C1 segment of cervical spinal cord (tissue), 14 donors: ENCODE measurements around the gene NLRP1.

Experiments
- DNase-seq, 14 donors: peaks; one replicate each; lab custom pipeline; 2025; lab: John Stamatoyannopoulos, UW

The NLRP1 gene

GRCh38 chr17:5557485-5557884 is 26.8 kb downstream of the NLRP1 start:
- DNase-seq: no peak

GRCh38 chr17:5555254-5555653 is 29.1 kb downstream of the NLRP1 start:
- DNase-seq: no peak

- DNase-seq: no peak
Measured at GRCh38 chr17:5553479-5553878, 30.8 kb downstream of the NLRP1 start.

GRCh38 chr17:5552841-5553240 is 31.5 kb downstream of the NLRP1 start:
- DNase-seq: no peak

- DNase-seq: no peak
Measured at GRCh38 chr17:5545051-5545987, 39.0 kb downstream of the NLRP1 start.

- no peak for DNase-seq
Measured at GRCh38 chr17:5544115-5544514, 40.2 kb downstream of the NLRP1 start.

GRCh38 chr17:5541610-5542202 is 42.6 kb downstream of the NLRP1 start:
- no peak for DNase-seq

- no peak for DNase-seq
Measured at GRCh38 chr17:5540321-5540720, 44.0 kb downstream of the NLRP1 start.

- no peak for DNase-seq
Measured at GRCh38 chr17:5539286-5539685, 45.0 kb downstream of the NLRP1 start.

GRCh38 chr17:5536866-5537650 is 47.3 kb downstream of the NLRP1 start:
- DNase-seq: no peak

GRCh38 chr17:5535436-5535835 is 48.9 kb downstream of the NLRP1 start:
- no peak for DNase-seq

- no peak for DNase-seq
Measured at GRCh38 chr17:5533486-5534315, 50.6 kb downstream of the NLRP1 start.

- DNase-seq: no peak
Measured at GRCh38 chr17:5532581-5532980, 51.7 kb downstream of the NLRP1 start.

GRCh38 chr17:5531085-5531418 is 53.3 kb downstream of the NLRP1 start:
- no peak for DNase-seq

GRCh38 chr17:5530265-5531084 is 53.8 kb downstream of the NLRP1 start:
- no peak for DNase-seq

- DNase-seq: peak in 3 of 14 donors; percentile 4 to 14 (median 6)
Measured at GRCh38 chr17:5527601-5528250, 56.6 kb downstream of the NLRP1 start.

GRCh38 chr17:5526821-5527598 is 57.3 kb downstream of the NLRP1 start:
- DNase-seq: peak in 13 of 14 donors; percentile 7 to 93 (median 74)

- DNase-seq: no peak
Measured at GRCh38 chr17:5523249-5523648, 61.1 kb downstream of the NLRP1 start.

GRCh38 chr17:5522476-5522875 is 61.8 kb downstream of the NLRP1 start:
- no peak for DNase-seq
